Activated CD4-positive, alpha-beta T cell treated with anti-CD3 and anti-CD28 coated beads for 24 hours (primary cell): ENCODE data around the gene GALNT13.

Experiments
- DNase-seq, 2 donors: peaks; one replicate each; pipeline ENCODE4 v3.0.0-alpha.2; 2020; ENCODE audit warnings: low read depth in 2 of 2

The GALNT13 gene

GRCh38 chr2:153871231-153872221, at the start of gene GALNT13:
Gene GALNT13 (plus strand): TSS chr2:153871922.
- DNase-seq: no peak

GRCh38 chr2:153823880-153824279, 47.8 kb upstream of the GALNT13 start:
- no peak for DNase-seq

- DNase-seq: no peak
Measured at GRCh38 chr2:153828335-153828734, 43.4 kb upstream of the GALNT13 start.

- no peak for DNase-seq
Measured at GRCh38 chr2:153834662-153835061, 37.1 kb upstream of the GALNT13 start.

- DNase-seq: no peak
Measured at GRCh38 chr2:153858250-153858649, 13.5 kb upstream of the GALNT13 start.

- DNase-seq: no peak
Measured at GRCh38 chr2:153864022-153864421, 7.7 kb upstream of the GALNT13 start.

- no peak for DNase-seq
Measured at GRCh38 chr2:153866595-153866994, 5.1 kb upstream of the GALNT13 start.

GRCh38 chr2:153870308-153870707, 1.4 kb upstream of the GALNT13 start:
- DNase-seq: no peak

- DNase-seq: no peak
Measured at GRCh38 chr2:153872311-153873051, 759 bp downstream of the GALNT13 start.

GRCh38 chr2:153873052-153874048, 1.6 kb downstream of the GALNT13 start:
- DNase-seq: no peak

- no peak for DNase-seq
Measured at GRCh38 chr2:153875801-153876466, 4.2 kb downstream of the GALNT13 start.

- no peak for DNase-seq
Measured at GRCh38 chr2:153880926-153881325, 9.2 kb downstream of the GALNT13 start.

- no peak for DNase-seq
Measured at GRCh38 chr2:153886833-153887232, 15.1 kb downstream of the GALNT13 start.

GRCh38 chr2:153890576-153890975, 18.9 kb downstream of the GALNT13 start:
- no peak for DNase-seq

GRCh38 chr2:153891051-153891450, 19.3 kb downstream of the GALNT13 start:
- DNase-seq: no peak

GRCh38 chr2:153912798-153913396, 41.2 kb downstream of the GALNT13 start:
- DNase-seq: no peak

GRCh38 chr2:153917570-153917969, 45.8 kb downstream of the GALNT13 start:
- DNase-seq: no peak

- no peak for DNase-seq
Measured at GRCh38 chr2:153935511-153935910, 63.8 kb downstream of the GALNT13 start.

GRCh38 chr2:153939124-153939796, 67.5 kb downstream of the GALNT13 start:
- DNase-seq: no peak

GRCh38 chr2:153940511-153940910, 68.8 kb downstream of the GALNT13 start:
- DNase-seq: no peak
